CD4-positive, alpha-beta T cell treated with Interleukin-4 for 1 hour (primary cell): ENCODE data around the gene KCTD3.

Experiments
- DNase-seq, 2 donors: peaks; one replicate each; pipeline ENCODE4 v3.0.0-alpha.2; 2020 to 2022

Gene KCTD3

DNA sequence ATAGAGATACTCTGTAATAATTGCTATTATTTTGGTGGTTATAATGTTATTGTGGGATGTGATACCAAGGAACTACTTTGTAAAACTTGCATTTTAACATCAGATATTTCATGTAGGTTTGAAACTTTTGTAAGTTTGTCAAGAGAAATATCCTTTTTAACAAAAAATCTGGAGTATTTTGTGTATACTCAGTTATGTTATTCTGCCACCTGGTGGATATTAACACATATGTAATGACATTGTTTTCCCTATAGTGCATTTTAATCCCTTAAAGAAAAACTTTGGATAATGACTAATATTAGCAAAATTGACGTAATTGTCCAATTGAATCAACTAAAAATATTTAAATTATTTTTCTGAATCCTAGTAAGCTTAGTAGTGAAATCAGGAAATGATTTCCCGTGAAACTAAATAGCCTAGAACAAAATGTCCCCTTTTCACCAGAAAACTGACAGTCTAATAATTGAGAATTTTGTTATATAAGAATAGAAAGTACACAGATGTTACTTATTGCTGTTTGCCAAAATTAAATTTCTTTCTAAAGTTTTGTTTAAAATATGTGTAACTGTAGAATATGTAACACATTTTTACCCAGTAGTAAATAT lies 39.6 kb downstream of the KCTD3 start:
- DNase-seq = no peak

DNA sequence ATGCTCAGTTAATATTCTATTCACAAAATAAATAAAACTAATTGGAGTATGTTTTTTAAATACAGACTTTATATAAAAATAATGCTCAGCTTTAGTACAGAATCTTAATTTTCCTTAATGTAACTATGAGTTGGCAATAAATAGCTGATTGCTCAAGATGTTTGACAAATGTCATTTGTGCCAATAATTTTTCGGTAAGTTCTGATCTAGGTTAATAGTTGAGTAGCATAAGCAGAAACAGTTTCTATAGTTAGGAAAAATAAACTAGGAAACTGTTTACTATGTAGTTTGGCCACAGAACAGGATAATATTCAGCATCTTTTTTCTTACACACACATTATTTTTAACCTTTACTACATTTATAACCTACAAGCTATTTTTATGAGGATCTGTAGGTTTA lies 40.3 kb downstream of the KCTD3 start:
- no peak for DNase-seq

DNA sequence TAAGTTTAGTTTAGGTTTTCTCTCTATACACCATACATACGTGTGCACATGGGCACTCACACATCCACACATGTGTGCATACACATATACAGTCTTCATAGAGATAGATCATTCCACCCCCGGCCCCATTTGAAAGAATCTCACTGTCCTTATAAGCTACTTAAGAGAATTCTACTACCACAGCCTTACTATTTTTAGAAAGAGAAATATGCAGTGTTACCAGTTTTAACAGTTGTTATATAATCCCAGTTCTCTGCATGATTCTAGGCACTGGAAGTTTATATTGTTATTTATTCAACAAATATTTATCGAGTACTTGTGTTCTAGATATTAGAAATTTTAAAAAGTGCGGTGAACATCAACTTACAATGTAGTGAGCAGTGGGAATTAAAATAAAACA lies 41.5 kb downstream of the KCTD3 start:
- no peak for DNase-seq

DNA sequence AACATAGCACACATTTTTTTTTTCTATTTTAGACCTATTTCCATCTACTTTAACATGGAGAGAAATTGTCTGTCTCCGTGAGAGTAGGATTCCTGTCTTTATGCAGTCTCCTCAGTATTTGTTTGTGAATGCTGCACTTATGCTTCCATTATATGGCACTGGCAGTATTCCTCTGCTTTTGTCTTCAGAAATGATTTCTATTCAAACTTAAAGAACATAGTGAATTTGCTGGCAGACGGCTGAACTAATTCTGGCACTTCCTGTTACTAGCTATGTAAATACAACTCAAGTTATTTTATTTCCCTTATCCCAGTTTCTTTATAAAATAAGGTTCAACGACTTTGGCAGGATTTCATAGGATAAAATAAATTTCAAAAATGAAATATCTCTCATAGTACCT lies 45.3 kb downstream of the KCTD3 start:
- no peak for DNase-seq

DNA sequence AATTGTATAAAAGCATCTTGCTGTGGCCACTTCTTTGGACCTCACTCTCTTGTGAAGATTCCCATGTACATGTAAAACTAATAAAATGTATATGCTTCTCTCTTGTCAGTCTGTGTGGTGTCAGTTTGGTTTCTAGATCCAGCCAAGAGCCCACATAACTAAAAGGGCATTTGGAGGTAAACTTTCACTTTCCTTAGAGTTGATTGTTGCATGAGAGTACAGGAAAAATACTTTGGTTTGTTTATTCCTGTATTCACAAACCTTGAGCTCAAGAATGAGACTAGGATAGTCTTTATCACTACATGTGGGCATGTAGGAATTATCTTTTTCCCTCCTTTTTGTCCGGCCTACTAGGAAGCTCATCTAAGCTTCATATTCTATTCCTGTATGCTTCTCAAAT lies 50.9 kb downstream of the KCTD3 start:
- DNase-seq = no peak

DNA sequence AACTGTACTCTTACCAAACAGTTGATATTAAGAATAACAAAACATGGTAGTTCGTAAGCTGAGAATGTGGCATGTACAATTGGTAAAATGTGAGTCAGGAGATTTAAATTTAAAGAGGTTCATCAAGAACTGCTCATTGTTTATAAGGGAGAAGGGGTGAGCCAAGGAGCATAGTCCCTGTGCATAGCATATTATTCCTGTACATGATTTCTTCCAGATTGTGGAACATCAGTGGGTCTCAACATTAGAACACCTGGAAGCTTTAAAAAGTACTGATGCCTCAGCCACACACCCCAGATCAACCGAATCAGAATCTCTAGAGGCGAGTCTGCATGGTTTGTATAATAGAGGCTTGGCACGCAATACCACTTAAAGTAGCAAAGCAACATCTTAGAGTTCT lies 56.1 kb downstream of the KCTD3 start:
- DNase-seq = no peak

DNA sequence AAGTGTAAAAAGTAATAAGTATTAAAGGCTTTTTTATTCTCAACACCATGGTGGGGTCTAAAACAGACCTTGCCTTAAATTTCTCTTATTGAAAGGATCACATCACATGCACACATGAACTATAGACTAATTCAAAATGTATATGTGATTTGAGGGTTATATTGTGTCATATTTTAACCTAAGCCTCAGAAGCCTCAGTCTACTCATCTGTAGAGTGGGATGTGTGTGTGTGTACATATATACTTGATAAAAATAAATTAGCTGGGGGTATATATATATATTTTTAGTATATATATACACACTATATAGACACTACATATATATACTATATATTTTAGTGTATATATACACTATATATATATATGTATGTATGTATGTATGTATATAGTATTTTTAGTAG lies 58.8 kb downstream of the KCTD3 start:
- no peak for DNase-seq

DNA sequence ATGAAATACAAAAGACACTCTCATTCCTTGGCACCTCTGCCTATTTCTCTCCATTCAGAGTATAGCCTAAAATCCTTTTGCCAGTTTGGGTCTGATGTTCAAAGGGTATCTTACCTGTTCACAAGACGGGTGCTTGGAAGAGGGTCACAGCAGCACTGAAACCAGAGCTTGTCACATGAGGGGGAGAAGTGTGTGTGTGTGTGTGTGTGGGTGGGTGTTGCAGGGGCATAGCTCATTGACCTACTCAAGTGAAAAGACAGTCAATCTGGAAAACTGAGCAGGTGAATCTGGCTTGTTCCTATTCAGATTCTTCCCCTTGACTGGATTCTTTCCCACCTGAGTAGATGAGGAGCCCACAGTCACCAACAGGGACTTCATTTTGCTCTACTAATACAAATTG lies 63.9 kb downstream of the KCTD3 start:
- DNase-seq = no peak

DNA sequence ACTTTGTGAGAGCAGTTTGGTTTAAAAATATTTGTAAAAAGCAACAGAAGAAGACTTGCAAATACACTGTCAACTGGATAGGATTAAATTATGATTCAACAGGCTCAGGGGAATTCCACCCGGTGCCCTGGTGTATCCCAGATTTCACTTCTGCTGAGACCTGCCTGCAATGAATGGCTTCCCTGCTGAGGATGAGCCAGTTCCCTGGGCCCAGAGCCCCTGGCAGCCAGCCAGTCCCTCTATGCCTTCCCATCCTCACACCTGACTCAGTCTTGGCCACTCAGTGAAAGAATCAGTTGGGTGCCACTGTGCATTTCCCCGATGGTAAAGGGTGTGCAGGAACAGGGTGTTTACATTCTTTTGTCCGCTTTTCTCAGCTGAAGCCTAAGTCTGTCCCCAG lies 64.4 kb downstream of the KCTD3 start:
- DNase-seq = no peak

DNA sequence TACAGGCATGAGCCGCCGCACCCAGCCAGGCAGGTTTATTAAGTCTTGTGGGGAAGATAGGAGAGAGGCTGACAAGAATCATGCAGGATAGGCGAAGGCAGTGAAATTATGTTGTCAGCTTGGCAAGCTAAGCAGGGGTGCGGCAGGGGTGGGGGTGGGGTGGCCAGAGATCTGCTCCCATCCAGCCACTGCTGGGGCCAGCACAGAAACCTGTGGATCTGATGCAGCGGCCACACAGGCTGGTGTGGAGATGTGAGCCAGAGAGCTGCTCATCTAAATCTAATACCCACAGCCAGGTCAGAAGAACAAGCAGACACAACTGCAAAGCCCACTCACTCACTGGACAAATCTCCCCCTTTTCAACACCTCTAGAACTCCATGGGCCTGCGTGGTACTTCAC lies 68.7 kb downstream of the KCTD3 start:
- DNase-seq = no peak

DNA sequence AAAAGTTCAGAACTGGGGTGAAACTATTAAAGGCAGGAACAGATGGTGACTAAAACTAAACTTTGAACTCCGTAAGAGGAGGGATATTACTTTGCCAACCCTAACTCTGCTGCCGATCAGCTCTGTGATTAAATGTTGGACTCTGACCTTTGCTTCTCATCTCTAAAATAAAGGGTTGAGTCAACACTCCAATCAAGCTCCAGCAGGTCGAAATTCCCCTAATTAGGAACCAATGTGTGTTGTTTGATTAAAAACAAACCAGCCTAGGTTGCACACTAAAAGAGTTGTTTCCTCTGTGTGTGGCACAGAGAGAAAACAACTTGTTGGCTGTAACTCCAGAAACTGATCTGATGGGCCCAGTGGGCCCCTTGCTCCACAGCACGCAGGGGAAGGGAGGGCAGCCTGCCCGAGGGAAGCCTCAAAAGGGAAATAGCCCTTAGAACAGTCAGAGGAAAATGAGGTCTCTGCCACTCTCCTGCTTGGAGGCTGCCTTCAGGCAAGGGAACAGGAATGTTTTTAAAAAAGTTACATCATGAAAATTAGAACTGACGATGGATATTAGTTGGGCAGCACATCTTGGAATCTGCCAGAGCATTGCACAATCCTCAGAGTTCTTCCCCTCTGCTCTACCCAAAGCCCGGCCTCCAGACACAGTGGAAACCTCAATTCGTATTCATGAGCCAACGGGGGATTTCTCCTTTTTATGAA lies 69.3 kb downstream of the KCTD3 start:
- DNase-seq = no peak

DNA sequence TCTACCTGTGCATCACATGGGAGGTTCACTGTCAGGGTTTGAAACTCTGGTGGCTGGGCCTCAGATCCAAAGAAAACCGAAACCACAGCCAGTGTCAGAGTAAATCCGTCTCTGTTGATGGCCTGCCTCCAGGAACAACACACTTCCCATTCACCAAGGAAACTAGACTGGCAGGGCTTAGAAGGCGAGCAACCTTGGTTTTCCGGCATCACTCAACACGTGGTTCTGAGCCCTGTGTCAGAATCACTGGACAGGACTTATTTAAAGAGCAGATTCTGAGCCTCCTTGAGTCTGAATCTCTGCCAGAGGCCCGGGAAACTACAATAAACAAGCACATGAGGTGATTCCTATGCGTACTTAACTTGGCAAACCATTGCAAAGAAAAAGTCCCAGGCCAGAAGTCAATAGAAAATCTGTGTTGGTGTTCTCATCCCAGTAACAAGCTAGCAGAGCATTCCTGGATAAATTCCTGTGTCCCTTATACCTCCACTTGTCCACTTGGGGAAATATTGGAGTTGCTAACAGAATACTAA lies 70.0 kb downstream of the KCTD3 start:
- DNase-seq = no peak

DNA sequence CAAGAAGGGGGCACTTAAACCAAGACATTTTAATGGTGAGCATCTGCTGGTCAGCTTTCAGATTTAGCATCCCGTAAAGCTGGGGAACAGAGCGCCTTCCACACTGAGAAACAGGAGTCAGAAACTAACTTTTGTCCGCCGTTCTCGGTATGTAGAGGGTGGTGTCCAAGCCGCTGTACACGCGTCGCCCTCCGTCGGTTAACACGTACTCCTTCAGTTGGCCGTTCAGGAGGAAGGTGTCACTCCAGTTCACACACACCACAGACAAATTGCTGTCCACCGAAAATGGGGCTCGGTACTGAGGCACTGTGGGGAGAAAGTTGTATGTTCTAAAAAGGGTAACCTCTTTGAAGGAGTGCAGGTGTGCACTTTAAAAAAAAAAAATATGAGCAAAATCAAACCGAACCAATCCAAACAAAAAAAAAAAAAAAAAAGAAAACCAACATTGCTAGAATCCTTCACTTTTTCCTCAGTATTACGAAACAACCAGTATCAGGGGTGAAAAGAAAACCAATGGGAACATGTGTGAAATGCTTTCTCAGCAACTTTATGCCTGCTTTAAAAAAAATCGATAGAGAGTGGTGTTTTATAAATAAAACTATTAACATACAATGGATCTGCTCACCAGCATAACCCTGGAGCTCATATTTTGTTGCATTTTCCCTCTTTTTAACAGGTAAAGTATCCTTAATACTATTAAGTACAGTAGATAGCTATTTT lies 73.5 kb downstream of the KCTD3 start:
- DNase-seq = no peak

DNA sequence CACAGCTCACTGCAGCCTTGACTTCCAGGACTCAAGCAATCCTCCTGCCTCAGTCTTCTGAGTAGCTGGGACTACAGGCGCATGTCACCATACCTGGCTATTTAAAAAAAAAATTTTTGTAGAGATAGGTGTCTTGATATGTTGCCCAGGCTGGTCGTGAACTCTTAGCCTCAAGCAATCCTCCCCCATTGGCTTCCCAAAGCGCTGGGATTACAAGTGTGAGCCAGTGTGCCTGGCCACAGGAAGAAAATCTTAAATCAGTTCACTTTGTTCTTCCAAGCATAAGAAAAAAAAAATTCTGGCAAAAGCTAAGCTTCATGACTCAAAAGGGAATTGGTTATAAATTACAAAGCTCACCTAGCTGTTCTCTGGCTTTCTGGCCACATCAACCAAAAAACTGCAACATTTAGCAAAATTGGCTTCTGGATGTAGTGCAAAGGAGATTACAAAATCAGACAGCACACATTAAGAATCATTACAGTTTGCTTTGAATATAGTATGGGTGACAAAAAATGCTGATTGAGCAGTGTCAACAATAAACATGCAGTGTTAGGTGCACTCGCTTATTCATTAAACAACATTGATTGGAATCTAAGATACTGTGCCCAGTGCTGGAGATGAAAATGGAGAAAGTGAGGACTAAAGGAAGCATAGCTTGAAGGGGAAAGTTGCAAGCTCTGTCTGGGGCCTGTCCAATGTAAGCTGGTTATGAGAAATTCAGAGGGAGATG lies 76.7 kb downstream of the KCTD3 start:
- no peak for DNase-seq

DNA sequence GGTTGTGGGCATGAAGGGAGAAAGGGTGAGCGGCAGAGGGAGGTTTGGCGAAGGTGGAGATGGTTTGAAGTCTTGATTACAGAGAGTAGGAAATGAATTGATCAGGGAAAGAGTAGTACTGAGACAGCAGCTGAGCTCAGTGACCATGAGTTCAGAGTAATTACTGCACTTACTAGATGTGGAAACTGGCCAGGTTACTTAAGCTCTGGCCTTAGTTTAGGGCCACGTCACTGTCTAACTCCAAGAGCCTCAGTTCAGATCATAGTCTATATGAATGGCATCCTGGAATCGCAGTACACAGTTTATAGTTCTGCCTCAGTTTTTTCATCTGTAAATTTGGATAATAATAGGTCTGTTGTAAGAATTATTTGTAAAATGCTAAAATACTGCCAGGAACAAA lies 78.1 kb downstream of the KCTD3 start:
- no peak for DNase-seq

DNA sequence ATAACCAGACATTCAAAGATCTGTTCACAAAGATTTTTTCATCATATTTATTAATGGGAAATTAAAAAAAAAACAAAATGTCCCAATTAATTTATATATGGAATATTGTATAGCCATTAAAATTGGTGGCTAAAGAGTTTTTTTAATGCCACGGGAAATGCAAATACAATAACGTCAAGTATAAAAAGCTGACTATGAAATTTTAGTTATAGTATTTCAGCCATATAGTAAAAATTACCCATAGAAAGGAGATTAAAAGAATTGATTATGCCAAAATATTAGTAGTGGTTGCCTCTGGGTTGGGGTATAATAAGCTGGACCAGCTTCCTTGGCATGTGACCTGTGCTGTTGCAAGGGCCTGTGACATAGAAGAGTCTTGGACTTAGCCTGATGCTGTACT lies 78.8 kb downstream of the KCTD3 start:
- no peak for DNase-seq

DNA sequence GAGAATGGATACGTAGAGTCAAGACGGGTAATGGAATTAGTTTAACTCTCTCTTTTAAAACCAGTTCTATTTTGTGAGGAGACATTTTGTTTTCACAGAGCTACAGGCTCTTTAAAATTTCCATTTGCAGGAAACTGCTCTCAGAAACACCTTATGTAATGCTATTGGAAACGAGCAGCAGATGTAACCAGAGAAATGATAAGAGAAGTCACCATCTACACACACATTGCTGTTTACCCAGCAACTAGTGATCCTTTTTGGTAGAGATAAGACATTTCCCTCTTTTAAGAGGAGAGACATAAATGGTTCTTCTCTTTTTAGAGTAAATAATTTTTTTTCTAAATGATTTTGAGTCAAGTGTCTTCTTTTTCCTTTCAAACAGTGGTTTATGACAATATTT lies 80.6 kb downstream of the KCTD3 start:
- no peak for DNase-seq

DNA sequence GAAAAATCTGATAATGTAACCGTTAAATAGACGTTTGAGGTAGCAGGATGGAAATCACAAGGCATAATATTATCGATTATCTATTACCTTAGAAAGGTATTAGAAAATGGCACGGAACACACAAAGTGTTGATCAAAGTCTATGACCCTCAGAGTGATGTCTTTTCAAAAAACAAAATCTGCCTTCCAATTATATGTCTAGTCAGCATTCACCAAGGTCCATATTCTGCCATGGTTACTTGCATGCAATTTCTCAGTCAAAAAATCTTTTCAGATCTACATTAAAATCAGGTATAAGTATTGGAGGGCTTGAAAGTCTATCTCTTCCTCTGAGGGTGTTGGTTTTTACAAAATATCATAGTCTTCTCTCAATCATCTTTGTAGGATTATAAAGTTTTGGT lies 81.9 kb downstream of the KCTD3 start:
- no peak for DNase-seq

DNA sequence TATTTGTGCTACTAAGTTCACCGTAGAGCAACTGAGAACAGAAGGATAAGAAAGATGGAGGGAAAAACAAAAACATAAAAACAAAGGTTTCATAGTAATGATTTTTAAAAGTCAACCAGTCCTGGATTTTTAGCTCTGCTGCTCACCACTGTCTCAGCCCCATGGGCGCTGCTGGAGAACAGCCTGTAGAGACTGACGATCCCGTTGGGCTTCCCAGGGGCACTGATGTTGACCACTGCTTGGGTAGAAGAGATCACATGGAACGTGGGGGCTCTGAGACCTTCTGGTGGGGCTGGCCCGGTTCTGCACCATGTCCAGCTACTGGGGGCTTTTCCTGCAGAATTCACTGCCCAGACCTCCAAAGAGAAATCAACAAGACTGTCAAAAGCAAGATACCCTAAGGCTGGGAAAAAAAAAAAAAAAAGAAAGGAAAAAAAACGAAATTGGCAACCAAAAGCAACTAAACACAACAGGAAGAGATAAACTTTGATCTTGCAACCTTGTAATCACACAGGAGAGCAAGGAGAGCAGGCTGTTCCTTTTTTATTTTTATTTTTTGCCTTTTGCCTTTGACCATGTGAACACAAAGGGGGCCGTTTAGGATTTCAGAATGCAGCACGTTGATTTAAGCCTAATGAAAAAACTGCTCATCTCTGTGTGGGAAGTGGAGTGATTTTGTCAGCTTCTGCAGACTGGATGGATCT lies 83.5 kb downstream of the KCTD3 start:
- DNase-seq = no peak

DNA sequence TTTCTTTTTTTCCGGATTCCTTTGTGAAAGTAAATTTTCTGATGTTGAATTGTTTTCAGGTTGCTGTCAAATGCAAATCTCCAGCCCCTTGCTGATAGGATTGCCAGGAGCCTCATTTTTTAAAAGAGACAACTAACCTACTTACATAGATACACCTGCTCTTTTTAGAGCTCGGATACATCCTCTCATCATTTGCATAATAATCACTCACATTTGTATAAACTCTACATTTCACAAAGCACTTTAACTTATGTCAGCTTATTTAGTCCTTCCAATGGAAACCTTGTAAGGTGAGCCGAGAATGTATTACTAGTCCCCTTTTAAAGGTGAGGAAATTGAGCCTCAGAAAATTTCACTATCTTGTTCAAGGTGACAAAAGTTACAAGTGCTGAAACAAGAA lies 84.8 kb downstream of the KCTD3 start:
- no peak for DNase-seq

DNA sequence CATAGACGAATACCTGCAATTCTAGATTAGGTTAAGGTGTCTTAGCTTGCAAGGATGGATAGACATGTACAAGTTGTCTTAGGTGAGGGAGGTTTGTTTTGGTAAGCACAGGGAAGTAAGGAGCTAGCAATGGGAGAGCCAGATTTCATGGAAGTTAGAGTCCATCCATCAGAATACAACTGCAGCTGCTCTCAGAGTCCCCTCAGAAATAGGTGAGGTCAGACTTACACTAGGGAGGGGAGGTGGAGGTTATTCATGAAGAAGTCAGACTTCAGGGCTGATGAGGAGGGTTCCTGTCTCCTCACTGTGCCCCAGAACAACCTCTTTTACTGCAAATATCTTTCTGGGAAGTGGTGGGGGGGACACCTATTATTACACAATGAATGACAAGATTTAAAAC lies 85.3 kb downstream of the KCTD3 start:
- no peak for DNase-seq

DNA sequence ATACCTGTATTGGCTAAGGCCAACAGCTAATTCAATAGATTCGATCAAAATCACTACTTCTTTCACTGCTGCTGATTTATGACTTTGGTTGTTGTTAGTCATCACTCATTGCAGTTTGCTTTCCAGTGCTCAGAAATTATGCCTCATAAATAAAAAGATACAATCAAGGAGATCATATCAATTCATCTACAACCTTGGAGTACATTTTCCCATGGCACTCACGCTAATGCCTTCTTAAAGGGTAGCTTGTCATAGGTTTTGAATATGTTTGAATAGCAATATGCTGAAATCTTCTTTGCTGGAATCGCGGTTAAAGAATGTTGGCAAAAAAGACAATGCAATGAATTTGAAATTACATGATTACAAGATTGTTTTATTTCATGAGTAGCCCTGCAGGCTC lies 89.9 kb downstream of the KCTD3 start:
- DNase-seq = no peak

DNA sequence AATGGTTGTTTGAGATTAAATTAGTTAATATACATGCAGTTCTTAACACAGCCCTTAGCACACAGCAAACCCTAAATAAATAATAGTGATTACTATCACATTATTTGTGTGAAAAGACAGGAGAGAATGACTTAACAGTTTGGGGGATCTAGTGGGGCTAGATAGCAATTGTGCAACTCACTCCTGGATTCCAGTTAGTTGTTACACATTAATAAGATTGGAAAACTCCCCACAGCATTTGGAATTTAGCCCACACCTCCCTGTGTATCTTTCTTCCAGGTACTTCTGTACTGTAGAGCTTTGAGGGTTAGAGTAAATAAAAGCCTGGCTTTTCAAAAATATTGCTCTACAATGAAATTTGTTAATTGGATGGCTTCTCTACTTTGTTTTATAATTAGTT lies 93.2 kb downstream of the KCTD3 start:
- no peak for DNase-seq
